ENCODE data around the gene MC2R. TPM values are rescaled to one million over a fixed set of nuclear protein-coding genes. Genes with fewer than 3 reads are reported as not detected.
"Not testable (repeated sequence)": the region's sequence is repeated elsewhere in the genome, so short reads cannot be mapped to it uniquely, and the experiment has no call there.

Gene MC2R
- polyA plus RNA-seq, 2 donors: not detected

GRCh38 chr18:13879492-13879891, 35.8 kb downstream of the MC2R start:
- Histone ChIP-seq H3K36me3 (ENCODE audit: control insufficient read depth in 2 of 2, insufficient read depth in 2 of 2, low read length in 1 of 2) (no peaks in the 10 kb centered on the region), H3K4me3 (ENCODE audit: low read depth in 1 of 2, low read length in 2 of 2) (no peak overlapping the region), H3K27ac (ENCODE audit: low read depth in 2 of 2, low read length in 1 of 2) (no peak overlapping the region), H3K27me3 (ENCODE audit: control insufficient read depth in 1 of 2, insufficient read depth in 2 of 2, low read length in 2 of 2) (no peaks in the 10 kb centered on the region), H3K9me3 (ENCODE audit: control insufficient read depth in 2 of 2, insufficient read depth in 1 of 2, low read depth in 1 of 2, low read length in 1 of 2) (no peaks in the 10 kb centered on the region), H3K4me1 (ENCODE audit: control insufficient read depth in 2 of 2, insufficient read depth in 2 of 2, low read length in 1 of 2) (no peaks in the 10 kb centered on the region)
- 79 to 88% methylated on average over 7 of the region's 7 CpGs for WGBS, 2 donors

- no peaks in the 10 kb centered on the region for H3K27me3 ChIP-seq (ENCODE audit: control insufficient read depth in 1 of 2, insufficient read depth in 2 of 2, low read length in 2 of 2)
- no peaks in the 10 kb centered on the region for H3K4me1 ChIP-seq (ENCODE audit: control insufficient read depth in 2 of 2, insufficient read depth in 2 of 2, low read length in 1 of 2)
- H3K9me3 ChIP-seq (ENCODE audit: control insufficient read depth in 2 of 2, insufficient read depth in 1 of 2, low read depth in 1 of 2, low read length in 1 of 2): no peaks in the 10 kb centered on the region
- H3K27ac ChIP-seq (ENCODE audit: low read depth in 2 of 2, low read length in 1 of 2): no peak overlapping the region
- 68 to 71% methylated on average over 2 of the region's 2 CpGs for WGBS, 2 donors
- H3K4me3 ChIP-seq (ENCODE audit: low read depth in 1 of 2, low read length in 2 of 2): no peak overlapping the region
- H3K36me3 ChIP-seq (ENCODE audit: control insufficient read depth in 2 of 2, insufficient read depth in 2 of 2, low read length in 1 of 2): no peaks in the 10 kb centered on the region
Measured at GRCh38 chr18:13878857-13879256, 36.5 kb downstream of the MC2R start.

GRCh38 chr18:13877157-13877556, 38.2 kb downstream of the MC2R start:
- no peak overlapping the region for H3K27ac ChIP-seq (ENCODE audit: low read depth in 2 of 2, low read length in 1 of 2)
- 82 to 87% methylated on average over 4 of the region's 4 CpGs for WGBS, 2 donors
- peaks cover 0 to 3% of the 10 kb centered on the region in 2 donors for H3K9me3 ChIP-seq (ENCODE audit: control insufficient read depth in 2 of 2, insufficient read depth in 1 of 2, low read depth in 1 of 2, low read length in 1 of 2)
- no peaks in the 10 kb centered on the region for H3K36me3 ChIP-seq (ENCODE audit: control insufficient read depth in 2 of 2, insufficient read depth in 2 of 2, low read length in 1 of 2)
- H3K27me3 ChIP-seq (ENCODE audit: control insufficient read depth in 1 of 2, insufficient read depth in 2 of 2, low read length in 2 of 2): no peaks in the 10 kb centered on the region
- no peak overlapping the region for H3K4me3 ChIP-seq (ENCODE audit: low read depth in 1 of 2, low read length in 2 of 2)
- no peaks in the 10 kb centered on the region for H3K4me1 ChIP-seq (ENCODE audit: control insufficient read depth in 2 of 2, insufficient read depth in 2 of 2, low read length in 1 of 2)

- no peak overlapping the region for H3K27ac ChIP-seq (ENCODE audit: low read depth in 2 of 2, low read length in 1 of 2)
- H3K36me3 ChIP-seq (ENCODE audit: control insufficient read depth in 2 of 2, insufficient read depth in 2 of 2, low read length in 1 of 2): no peaks in the 10 kb centered on the region
- H3K27me3 ChIP-seq (ENCODE audit: control insufficient read depth in 1 of 2, insufficient read depth in 2 of 2, low read length in 2 of 2): no peaks in the 10 kb centered on the region
- H3K4me3 ChIP-seq (ENCODE audit: low read depth in 1 of 2, low read length in 2 of 2): no peak overlapping the region
- H3K4me1 ChIP-seq (ENCODE audit: control insufficient read depth in 2 of 2, insufficient read depth in 2 of 2, low read length in 1 of 2): no peaks in the 10 kb centered on the region
- H3K9me3 ChIP-seq (ENCODE audit: control insufficient read depth in 2 of 2, insufficient read depth in 1 of 2, low read depth in 1 of 2, low read length in 1 of 2): peaks cover 0 to 3% of the 10 kb centered on the region in 2 donors
- WGBS, 2 donors: 74 to 76% methylated on average over 4 of the region's 4 CpGs
Measured at GRCh38 chr18:13874558-13874957, 40.8 kb downstream of the MC2R start.

GRCh38 chr18:13872932-13873331, 42.4 kb downstream of the MC2R start:
- Histone ChIP-seq H3K9me3 (ENCODE audit: control insufficient read depth in 2 of 2, insufficient read depth in 1 of 2, low read depth in 1 of 2, low read length in 1 of 2) (peaks cover 0 to 3% of the 10 kb centered on the region in 2 donors), H3K4me1 (ENCODE audit: control insufficient read depth in 2 of 2, insufficient read depth in 2 of 2, low read length in 1 of 2) (no peaks in the 10 kb centered on the region), H3K36me3 (ENCODE audit: control insufficient read depth in 2 of 2, insufficient read depth in 2 of 2, low read length in 1 of 2) (no peaks in the 10 kb centered on the region), H3K27ac (ENCODE audit: low read depth in 2 of 2, low read length in 1 of 2) (no peak overlapping the region), H3K27me3 (ENCODE audit: control insufficient read depth in 1 of 2, insufficient read depth in 2 of 2, low read length in 2 of 2) (no peaks in the 10 kb centered on the region), H3K4me3 (ENCODE audit: low read depth in 1 of 2, low read length in 2 of 2) (no peak overlapping the region)
- WGBS, 2 donors: 61 to 62% methylated on average over 5 of the region's 5 CpGs

GRCh38 chr18:13872373-13872772, 43.0 kb downstream of the MC2R start:
- WGBS, 2 donors: 83 to 87% methylated on average over 14 of the region's 14 CpGs
- H3K27ac ChIP-seq (ENCODE audit: low read depth in 2 of 2, low read length in 1 of 2): no peak overlapping the region
- peaks cover 0 to 3% of the 10 kb centered on the region in 2 donors for H3K9me3 ChIP-seq (ENCODE audit: control insufficient read depth in 2 of 2, insufficient read depth in 1 of 2, low read depth in 1 of 2, low read length in 1 of 2)
- H3K4me3 ChIP-seq (ENCODE audit: low read depth in 1 of 2, low read length in 2 of 2): no peak overlapping the region
- H3K36me3 ChIP-seq (ENCODE audit: control insufficient read depth in 2 of 2, insufficient read depth in 2 of 2, low read length in 1 of 2): no peaks in the 10 kb centered on the region
- H3K27me3 ChIP-seq (ENCODE audit: control insufficient read depth in 1 of 2, insufficient read depth in 2 of 2, low read length in 2 of 2): no peaks in the 10 kb centered on the region
- H3K4me1 ChIP-seq (ENCODE audit: control insufficient read depth in 2 of 2, insufficient read depth in 2 of 2, low read length in 1 of 2): no peaks in the 10 kb centered on the region

GRCh38 chr18:13871701-13872100, 43.6 kb downstream of the MC2R start:
- H3K9me3 ChIP-seq (ENCODE audit: control insufficient read depth in 2 of 2, insufficient read depth in 1 of 2, low read depth in 1 of 2, low read length in 1 of 2): peaks cover 0 to 3% of the 10 kb centered on the region in 2 donors
- WGBS, 2 donors: 46 to 54% methylated on average over 12 to 13 of the region's 13 CpGs
- H3K4me3 ChIP-seq (ENCODE audit: low read depth in 1 of 2, low read length in 2 of 2): no peak overlapping the region
- H3K27me3 ChIP-seq (ENCODE audit: control insufficient read depth in 1 of 2, insufficient read depth in 2 of 2, low read length in 2 of 2): no peaks in the 10 kb centered on the region
- H3K36me3 ChIP-seq (ENCODE audit: control insufficient read depth in 2 of 2, insufficient read depth in 2 of 2, low read length in 1 of 2): no peaks in the 10 kb centered on the region
- no peaks in the 10 kb centered on the region for H3K4me1 ChIP-seq (ENCODE audit: control insufficient read depth in 2 of 2, insufficient read depth in 2 of 2, low read length in 1 of 2)
- H3K27ac ChIP-seq (ENCODE audit: low read depth in 2 of 2, low read length in 1 of 2): no peak overlapping the region

GRCh38 chr18:13868501-13869271, 46.6 kb downstream of the MC2R start:
- H3K27me3 ChIP-seq (ENCODE audit: control insufficient read depth in 1 of 2, insufficient read depth in 2 of 2, low read length in 2 of 2): no peaks in the 10 kb centered on the region
- no peak overlapping the region for H3K27ac ChIP-seq (ENCODE audit: low read depth in 2 of 2, low read length in 1 of 2)
- H3K9me3 ChIP-seq (ENCODE audit: control insufficient read depth in 2 of 2, insufficient read depth in 1 of 2, low read depth in 1 of 2, low read length in 1 of 2): peaks cover 0 to 3% of the 10 kb centered on the region in 2 donors
- 6 to 7% methylated on average over 51 of the region's 51 CpGs for WGBS, 2 donors
- H3K36me3 ChIP-seq (ENCODE audit: control insufficient read depth in 2 of 2, insufficient read depth in 2 of 2, low read length in 1 of 2): no peaks in the 10 kb centered on the region
- H3K4me1 ChIP-seq (ENCODE audit: control insufficient read depth in 2 of 2, insufficient read depth in 2 of 2, low read length in 1 of 2): no peaks in the 10 kb centered on the region
- H3K4me3 ChIP-seq (ENCODE audit: low read depth in 1 of 2, low read length in 2 of 2): no peak overlapping the region

GRCh38 chr18:13862898-13863297, 52.4 kb downstream of the MC2R start:
- not testable (repeated sequence) for H3K27me3 ChIP-seq (ENCODE audit: control insufficient read depth in 1 of 2, insufficient read depth in 2 of 2, low read length in 2 of 2); H3K4me3 ChIP-seq (ENCODE audit: low read depth in 1 of 2, low read length in 2 of 2); H3K4me1 ChIP-seq (ENCODE audit: control insufficient read depth in 2 of 2, insufficient read depth in 2 of 2, low read length in 1 of 2); H3K36me3 ChIP-seq (ENCODE audit: control insufficient read depth in 2 of 2, insufficient read depth in 2 of 2, low read length in 1 of 2); H3K27ac ChIP-seq (ENCODE audit: low read depth in 2 of 2, low read length in 1 of 2); H3K9me3 ChIP-seq (ENCODE audit: control insufficient read depth in 2 of 2, insufficient read depth in 1 of 2, low read depth in 1 of 2, low read length in 1 of 2)
- 32 to 35% methylated on average over 7 of the region's 7 CpGs for WGBS, 2 donors

GRCh38 chr18:13849791-13850190, 65.5 kb downstream of the MC2R start:
- Histone ChIP-seq H3K4me3 (ENCODE audit: low read depth in 1 of 2, low read length in 2 of 2) (no peak overlapping the region), H3K27me3 (ENCODE audit: control insufficient read depth in 1 of 2, insufficient read depth in 2 of 2, low read length in 2 of 2) (no peaks in the 10 kb centered on the region), H3K36me3 (ENCODE audit: control insufficient read depth in 2 of 2, insufficient read depth in 2 of 2, low read length in 1 of 2) (no peaks in the 10 kb centered on the region), H3K4me1 (ENCODE audit: control insufficient read depth in 2 of 2, insufficient read depth in 2 of 2, low read length in 1 of 2) (no peaks in the 10 kb centered on the region), H3K27ac (ENCODE audit: low read depth in 2 of 2, low read length in 1 of 2) (no peak overlapping the region), H3K9me3 (ENCODE audit: control insufficient read depth in 2 of 2, insufficient read depth in 1 of 2, low read depth in 1 of 2, low read length in 1 of 2) (peaks cover 5 to 16% of the 10 kb centered on the region in 2 donors)
- WGBS, 2 donors: 84 to 92% methylated on average over 4 of the region's 4 CpGs
